H9 (cell line): Measurements from ENCODE around the gene IGFBP7. TPM values are rescaled to one million over a fixed set of nuclear protein-coding genes. Genes with fewer than 3 reads are reported as not detected.
"Not testable (repeated sequence)": the region's sequence is repeated elsewhere in the genome, so short reads cannot be mapped to it uniquely, and the experiment has no call there.

Source experiments
- DNase-seq: peaks from one replicate; pipeline ENCODE4 v3.0.0-alpha.2; 2017
- H2AFZ ChIP-seq: one replicate; pipeline ENCODE4 v1.6.1; 2013; ENCODE audit warnings: mild to moderate bottlenecking, low read length, control low read depth, moderate library complexity
- H2AK5ac ChIP-seq: 2 replicates; pipeline ENCODE4 v1.6.1; 2013; ENCODE audit warnings: low read length, control low read depth, mixed read lengths; ENCODE audit not compliant: insufficient read length
- H2BK120ac ChIP-seq: one replicate; pipeline ENCODE4 v1.6.1; 2013; ENCODE audit warnings: low read depth, mild to moderate bottlenecking, low read length, control low read depth, inconsistent platforms; ENCODE audit not compliant: poor library complexity, severe bottlenecking
- H2BK12ac ChIP-seq: 2 replicates; pipeline ENCODE4 v1.6.1; 2013; ENCODE audit warnings: low read length, control low read depth, mixed read lengths, low read depth; ENCODE audit not compliant: insufficient read length
- H2BK15ac ChIP-seq: 2 replicates; pipeline ENCODE4 v1.6.1; 2013; ENCODE audit warnings: low read depth, low read length, control low read depth
- H2BK20ac ChIP-seq: one replicate; pipeline ENCODE4 v1.6.1; 2013; ENCODE audit warnings: low read depth, mild to moderate bottlenecking, low read length, control low read depth, inconsistent platforms; ENCODE audit not compliant: poor library complexity, severe bottlenecking
- H2BK5ac ChIP-seq: 2 replicates; pipeline ENCODE4 v1.6.1; 2013; ENCODE audit warnings: low read length, control low read depth, mixed read lengths; ENCODE audit not compliant: insufficient read length
- H3K14ac ChIP-seq: 2 replicates; pipeline ENCODE4 v1.6.1; 2013; ENCODE audit warnings: low read length, control low read depth; ENCODE audit not compliant: insufficient read depth
- H3K18ac ChIP-seq: 2 replicates; pipeline ENCODE4 v1.6.1; 2013; ENCODE audit warnings: low read depth, mild to moderate bottlenecking, mixed read lengths, low read length, control low read depth; ENCODE audit not compliant: insufficient read length
- H3K23ac ChIP-seq: 2 replicates; pipeline ENCODE4 v1.6.1; 2013; ENCODE audit warnings: low read length, control low read depth, mixed read lengths, low read depth; ENCODE audit not compliant: insufficient read length
- H3K23me2 ChIP-seq: 2 replicates; pipeline ENCODE4 v1.6.1; 2013; ENCODE audit warnings: low read depth, mild to moderate bottlenecking, mixed read lengths, low read length, control low read depth; ENCODE audit not compliant: insufficient read length, poor library complexity, severe bottlenecking
- H3K27ac ChIP-seq: 2 replicates; pipeline ENCODE4 v1.5.1; 2013; ENCODE audit warnings: low read length, control low read depth, mixed read lengths, low read depth; ENCODE audit not compliant: insufficient read length
- H3K27me3 ChIP-seq: 2 replicates; pipeline ENCODE4 v1.6.1; 2013; ENCODE audit warnings: low read length, control low read depth, inconsistent platforms; ENCODE audit not compliant: insufficient read depth
- H3K4ac ChIP-seq: 2 replicates; pipeline ENCODE4 v1.6.1; 2013; ENCODE audit warnings: low read depth, mild to moderate bottlenecking, control low read depth, inconsistent platforms, low read length, moderate library complexity
- H3K4me1 ChIP-seq: 2 replicates; pipeline ENCODE4 v1.6.1; 2013; ENCODE audit warnings: low read length, control low read depth, inconsistent platforms; ENCODE audit not compliant: insufficient read depth
- H3K4me2 ChIP-seq: 2 replicates; pipeline ENCODE4 v1.6.1; 2013; ENCODE audit warnings: low read length, control low read depth, mixed read lengths; ENCODE audit not compliant: insufficient read length, insufficient read depth
- H3K56ac ChIP-seq: 2 replicates; pipeline ENCODE4 v1.6.1; 2013; ENCODE audit warnings: low read depth, mild to moderate bottlenecking, mixed read lengths, low read length, control low read depth; ENCODE audit not compliant: insufficient read length
- H3K79me1 ChIP-seq: 2 replicates; pipeline ENCODE4 v1.6.1; 2013; ENCODE audit warnings: low read depth, mild to moderate bottlenecking, moderate library complexity, low read length, control low read depth, inconsistent platforms; ENCODE audit not compliant: insufficient read depth, poor library complexity, severe bottlenecking
- H3K79me2 ChIP-seq: 2 replicates; pipeline ENCODE4 v1.6.1; 2013; ENCODE audit warnings: low read length, control low read depth, inconsistent platforms; ENCODE audit not compliant: insufficient read depth
- H3K9ac ChIP-seq: 2 replicates; pipeline ENCODE4 v1.6.1; 2013; ENCODE audit warnings: low read length, control low read depth, mixed read lengths; ENCODE audit not compliant: insufficient read length; ENCODE audit errors: extremely low read depth
- H3K9me3 ChIP-seq: one replicate; pipeline ENCODE4 v1.6.1; 2013; ENCODE audit warnings: low read depth, low read length, inconsistent platforms; ENCODE audit not compliant: control insufficient read depth
- H3T11ph ChIP-seq: one replicate; pipeline ENCODE4 v1.6.1; 2013; ENCODE audit warnings: mild to moderate bottlenecking, low read length, control low read depth, inconsistent platforms
- H4K20me1 ChIP-seq: one replicate; pipeline ENCODE4 v1.6.1; 2013; ENCODE audit not compliant: control insufficient read depth, insufficient read length, insufficient read depth
- H4K5ac ChIP-seq: 2 replicates; pipeline ENCODE4 v1.6.1; 2013; ENCODE audit warnings: low read depth, mild to moderate bottlenecking, mixed read lengths, low read length, control low read depth; ENCODE audit not compliant: insufficient read length
- H4K8ac ChIP-seq: replicated peaks from 2 replicates; pipeline ENCODE4 v1.6.1; 2013; ENCODE audit warnings: low read length, control low read depth, mixed read lengths, low read depth; ENCODE audit not compliant: insufficient read length
- H4K91ac ChIP-seq: 2 replicates; pipeline ENCODE4 v1.6.1; 2013; ENCODE audit warnings: low read depth, mild to moderate bottlenecking, moderate library complexity, mixed read lengths, low read length, control low read depth; ENCODE audit not compliant: insufficient read length
- H3K27ac Mint-ChIP-seq, 3 experiments: 2 replicates in 2 of 3; 3 replicates in 1 of 3; pipeline ENCODE4 v1.8.0; 2020 to 2021; ENCODE audit warnings: mixed read lengths in 3 of 3, mild to moderate bottlenecking in 1 of 3, moderate library complexity in 1 of 3
- H3K27me3 Mint-ChIP-seq: 2 replicates; pipeline ENCODE4 v1.8.0; 2021; ENCODE audit warnings: low read depth, mild to moderate bottlenecking, moderate library complexity, mixed read lengths
- H3K36me3 Mint-ChIP-seq, 3 experiments: 2 replicates in 2 of 3; 3 replicates in 1 of 3; pipeline ENCODE4 v1.8.0; 2020 to 2021; ENCODE audit warnings: low read depth in 3 of 3, mixed read lengths in 3 of 3; ENCODE audit not compliant: insufficient read depth in 1 of 3
- H3K4me1 Mint-ChIP-seq, 2 experiments: 2 replicates each; pipeline ENCODE4 v1.8.0; 2020; ENCODE audit warnings: mixed read lengths in 2 of 2
- H3K4me3 Mint-ChIP-seq, 2 experiments: 2 replicates in 1 of 2; 3 replicates in 1 of 2; pipeline ENCODE4 v1.8.0; 2020 to 2021; ENCODE audit warnings: mild to moderate bottlenecking in 2 of 2, mixed read lengths in 2 of 2, moderate library complexity in 1 of 2
- H3K9me3 Mint-ChIP-seq, 2 experiments: 2 replicates in 1 of 2; 3 replicates in 1 of 2; pipeline ENCODE4 v1.8.0; 2020; ENCODE audit warnings: mild to moderate bottlenecking in 2 of 2, mixed read lengths in 2 of 2, moderate library complexity in 1 of 2
- CTCF ChIP-seq: fragments of 200-600 bp; sonication (generic); conservative IDR thresholded peaks from 3 replicates; pipeline ENCODE4 v1.8.0; 2021; ENCODE audit warnings: antibody characterized with exemption, mild to moderate bottlenecking
- WGBS: extraction: QIAGEN DNeasy Blood & Tissue Kit; methylation state at CpG from one replicate; pipeline ENCODE4 v1.1.7; 2013; ENCODE audit warnings: missing lambda C conversion rate, low lambda C conversion rate, mixed read lengths; ENCODE audit not compliant: insufficient read length; ENCODE audit errors: extremely low coverage; 5-methylcytosine and 5-hydroxymethylcytosine counted together
- total RNA-seq: library from RNA; stranded (reverse); gene quantifications from 2 replicates; pipeline ENCODE4 v1.2.1, GENCODE V29; 2021

IGFBP7 gene
- total RNA-seq, 1 experiment from 2014 or later: 0.37 TPM

GRCh38 chr4:57048590-57049304 lies 61.4 kb downstream of the IGFBP7 start:
- Histone ChIP-seq H2AFZ (no peak overlapping the region), H3T11ph (no peak overlapping the region), H4K91ac (no peak overlapping the region), H3K14ac (no peak overlapping the region), H3K9ac (no peak overlapping the region), H3K23me2 (no peaks in the 10 kb centered on the region), H3K23ac (no peak overlapping the region), H3K4me2 (no peak overlapping the region), H3K27me3 (no peaks in the 10 kb centered on the region), H4K8ac (no peak overlapping the region), H3K9me3 (no peaks in the 10 kb centered on the region), H3K18ac (no peak overlapping the region), H3K4me1 (no peaks in the 10 kb centered on the region), H3K56ac (no peak overlapping the region), H2BK120ac (no peak overlapping the region), H3K79me1 (no peaks in the 10 kb centered on the region), H3K27ac (no peak overlapping the region), H4K5ac (no peak overlapping the region), H3K4ac (no peak overlapping the region), H2AK5ac (no peak overlapping the region), H2BK5ac (no peak overlapping the region), H3K79me2 (no peaks in the 10 kb centered on the region), H2BK15ac (no peak overlapping the region), H2BK12ac (no peak overlapping the region), H2BK20ac (no peak overlapping the region), H4K20me1 (no peaks in the 10 kb centered on the region)
- WGBS: no CpG with 5 or more reads among the region's 1 CpG
- Mint-ChIP-seq H3K4me3 (no peak overlapping the region), H3K27ac (no peak overlapping the region), H3K9me3 (peaks cover 3 to 8% of the 10 kb centered on the region in 2 experiments; a peak in 4 of 5 replicates), H3K4me1 (no peaks in the 10 kb centered on the region), H3K36me3 (peaks cover 0 to 7% (median 4%) of the 10 kb centered on the region in 3 experiments; a peak in 3 of 7 replicates), H3K27me3 (peaks cover 7% of the 10 kb centered on the region; the same call in 1 of the 2 replicates)
- DNase-seq: no peak
- TF ChIP-seq CTCF: no peak

- H3K27me3 Mint-ChIP-seq, H3K79me2 ChIP-seq, H3K56ac ChIP-seq, H2BK20ac ChIP-seq, H2BK120ac ChIP-seq, H3K14ac ChIP-seq, H3K4me2 ChIP-seq, H3K79me1 ChIP-seq, DNase-seq, H4K91ac ChIP-seq, H3K9me3 Mint-ChIP-seq, H4K5ac ChIP-seq, H3K27ac ChIP-seq, H3K27me3 ChIP-seq, H3T11ph ChIP-seq, H3K23me2 ChIP-seq, H2BK12ac ChIP-seq, H3K4me1 ChIP-seq, H3K4me3 Mint-ChIP-seq, H3K9ac ChIP-seq, H3K4ac ChIP-seq, H3K4me1 Mint-ChIP-seq, H2BK5ac ChIP-seq, H2AFZ ChIP-seq, H3K9me3 ChIP-seq, H4K8ac ChIP-seq, H4K20me1 ChIP-seq, H3K36me3 Mint-ChIP-seq, H3K23ac ChIP-seq, H2AK5ac ChIP-seq, H2BK15ac ChIP-seq, H3K18ac ChIP-seq, H3K27ac Mint-ChIP-seq: not testable (repeated sequence)
- WGBS: no CpG with 5 or more reads among the region's 6 CpGs
These were observed 63.1 kb downstream of the IGFBP7 start for GRCh38 chr4:57047046-57047445.
